OCI-LY1 (cell line): ENCODE measurements around the gene MFSD12.

Experiments
- H2AFZ ChIP-seq: fragments of 200-600 bp; sonication (generic), shearing (Covaris generic); 2 replicates; pipeline ENCODE4 v1.6.0; 2014; ENCODE audit warnings: antibody characterized with exemption, mild to moderate bottlenecking, low read length
- H3F3A ChIP-seq: fragments of 200-600 bp; sonication (generic), shearing (Covaris generic); 2 replicates; pipeline ENCODE4 v1.6.0; 2014; ENCODE audit warnings: mild to moderate bottlenecking, antibody characterized with exemption, low read length, moderate library complexity; ENCODE audit not compliant: insufficient read depth
- H3K27ac ChIP-seq: fragments of 200-600 bp; sonication (generic); 2 replicates; pipeline ENCODE4 v1.5.1; 2014; ENCODE audit warnings: low read length, mixed run types, mild to moderate bottlenecking, low read depth; ENCODE audit not compliant: poor library complexity, severe bottlenecking
- H3K27me3 ChIP-seq: fragments of 200-600 bp; sonication (generic); 2 replicates; pipeline ENCODE4 v1.6.0; 2014; ENCODE audit warnings: antibody characterized with exemption, mild to moderate bottlenecking, low read length, moderate library complexity; ENCODE audit not compliant: insufficient read depth
- H3K36me3 ChIP-seq: fragments of 200-600 bp; sonication (generic); 2 replicates; pipeline ENCODE4 v1.6.1; 2014; ENCODE audit warnings: mild to moderate bottlenecking, antibody characterized with exemption, low read length, moderate library complexity, mixed read lengths; ENCODE audit not compliant: insufficient read depth
- H3K4me1 ChIP-seq: fragments of 200-600 bp; sonication (generic); 2 replicates; pipeline ENCODE4 v1.5.1; 2014; ENCODE audit warnings: mild to moderate bottlenecking, low read length, moderate library complexity; ENCODE audit not compliant: insufficient read depth, severe bottlenecking
- H3K4me2 ChIP-seq: fragments of 200-600 bp; sonication (generic), shearing (Covaris generic); 2 replicates; pipeline ENCODE4 v1.6.1; 2014; ENCODE audit warnings: low read length
- H3K4me3 ChIP-seq: fragments of 200-600 bp; sonication (generic); 2 replicates; pipeline ENCODE4 v1.5.1; 2014; ENCODE audit warnings: low read length, low read depth, mild to moderate bottlenecking, mixed read lengths; ENCODE audit not compliant: poor library complexity, severe bottlenecking
- H3K79me2 ChIP-seq: fragments of 200-600 bp; shearing (Covaris generic); 2 replicates; pipeline ENCODE4 v1.6.1; 2016; ENCODE audit warnings: mixed run types, low read length, mixed read lengths; ENCODE audit not compliant: insufficient read depth
- H3K9ac ChIP-seq: fragments of 200-600 bp; sonication (generic), shearing (Covaris generic); 2 replicates; pipeline ENCODE4 v1.6.1; 2014; ENCODE audit warnings: mild to moderate bottlenecking, low read length, mixed read lengths
- H3K9me2 ChIP-seq: fragments of 200-600 bp; sonication (generic), shearing (Covaris generic); 2 replicates; pipeline ENCODE4 v1.6.1; 2014; ENCODE audit warnings: low read depth, mild to moderate bottlenecking, low read length, mixed read lengths
- H3K9me3 ChIP-seq: fragments of 200-600 bp; shearing (Covaris generic); 2 replicates; pipeline ENCODE4 v1.6.1; 2014; ENCODE audit warnings: low read length, mixed read lengths
- H4K20me1 ChIP-seq: fragments of 200-600 bp; sonication (generic), shearing (Covaris generic); 2 replicates; pipeline ENCODE4 v1.6.0; 2016; ENCODE audit warnings: mild to moderate bottlenecking, low read length; ENCODE audit not compliant: insufficient read depth
- CTCF ChIP-seq: fragments of 200-600 bp; sonication (generic), shearing (Covaris generic); IDR thresholded peaks from 2 replicates; pipeline ENCODE4 v1.5.1; 2017; ENCODE audit warnings: mild to moderate bottlenecking, antibody characterized with exemption, low read length, moderate library complexity, mixed read lengths
- EZH2 ChIP-seq: fragments of 200-600 bp; sonication (generic), shearing (Covaris generic); IDR thresholded peaks from 2 replicates; pipeline ENCODE4 v1.8.0; 2017; ENCODE audit warnings: borderline replicate concordance, mixed run types, mild to moderate bottlenecking, antibody characterized with exemption, low read length, moderate library complexity, mixed read lengths

The MFSD12 gene

GRCh38 chr19:3523361-3524077, 33.9 kb downstream of the MFSD12 start:
- Histone ChIP-seq H3K79me2 (no peaks in the 10 kb centered on the region), H3K4me2 (no peak overlapping the region), H3K9me3 (no peaks in the 10 kb centered on the region), H3K36me3 (peaks cover 49% of the 10 kb centered on the region), H3K9ac (no peak overlapping the region), H3K4me3 (no peak overlapping the region), H3K4me1 (no peaks in the 10 kb centered on the region), H3K27ac (no peak overlapping the region), H3K9me2 (no peaks in the 10 kb centered on the region), H4K20me1 (no peaks in the 10 kb centered on the region), H3F3A (no peaks in the 10 kb centered on the region), H3K27me3 (no peaks in the 10 kb centered on the region), H2AFZ (no peak overlapping the region)
- TF ChIP-seq CTCF (no peak), EZH2 (no peak)

- Histone ChIP-seq H3K4me2 (no peak overlapping the region), H3K9me2 (no peaks in the 10 kb centered on the region), H3F3A (no peaks in the 10 kb centered on the region), H3K9me3 (no peaks in the 10 kb centered on the region), H2AFZ (no peak overlapping the region), H3K4me1 (no peaks in the 10 kb centered on the region), H3K79me2 (no peaks in the 10 kb centered on the region), H3K36me3 (peaks cover 49% of the 10 kb centered on the region), H3K27me3 (no peaks in the 10 kb centered on the region), H3K4me3 (no peak overlapping the region), H3K27ac (no peak overlapping the region), H3K9ac (no peak overlapping the region), H4K20me1 (no peaks in the 10 kb centered on the region)
- no peak for TF ChIP-seq EZH2
These were observed 34.7 kb downstream of the MFSD12 start for GRCh38 chr19:3522421-3523360.

GRCh38 chr19:3521104-3521445, 36.3 kb downstream of the MFSD12 start:
- Histone ChIP-seq H3K9ac (no peak overlapping the region), H3K4me3 (no peak overlapping the region), H3K4me1 (peaks cover 11% of the 10 kb centered on the region), H3K36me3 (peaks cover 40% of the 10 kb centered on the region), H3K79me2 (no peaks in the 10 kb centered on the region), H3K27me3 (no peaks in the 10 kb centered on the region), H4K20me1 (no peaks in the 10 kb centered on the region), H3K27ac (no peak overlapping the region), H3K9me2 (no peaks in the 10 kb centered on the region), H3K4me2 (no peak overlapping the region), H3K9me3 (no peaks in the 10 kb centered on the region), H3F3A (no peaks in the 10 kb centered on the region), H2AFZ (no peak overlapping the region)
- TF ChIP-seq EZH2 (no peak), CTCF (no peak)
